Calu3 (cell line): Measurements from ENCODE around the gene BRD3. TPM values are rescaled to one million over a fixed set of nuclear protein-coding genes. Genes with fewer than 3 reads are reported as not detected.
"Not testable (repeated sequence)": the region's sequence is repeated elsewhere in the genome, so short reads cannot be mapped to it uniquely, and the experiment has no call there.

Experiments used
- BruUV-seq: library from RNA; stranded (reverse); fragments of 400-500 nt; replicated peaks from 2 replicates; lab custom pipeline; 2021; lab: Mats Ljungman, UMichigan
- CTCF ChIA-PET: fragments of 300-600 bp; sonication (Branson Sonifier 250); formaldehyde crosslinking; loops from one replicate; lab custom pipeline; 2022; ENCODE audit warnings: antibody characterized with exemption; lab: Charles Lee
- DNase-seq: peaks from one replicate; pipeline ENCODE4 v3.0.0; 2022
- H3K27ac Mint-ChIP-seq: one replicate; pipeline ENCODE4 v1.8.0; 2022; ENCODE audit warnings: mixed read lengths; ENCODE audit not compliant: unreplicated experiment
- H3K27me3 Mint-ChIP-seq: one replicate; pipeline ENCODE4 v1.8.0; 2022; ENCODE audit warnings: mixed read lengths; ENCODE audit not compliant: unreplicated experiment
- H3K36me3 Mint-ChIP-seq: one replicate; pipeline ENCODE4 v1.8.0; 2022; ENCODE audit warnings: mild to moderate bottlenecking, moderate library complexity, mixed read lengths; ENCODE audit not compliant: insufficient read depth, unreplicated experiment
- H3K4me1 Mint-ChIP-seq: one replicate; pipeline ENCODE4 v1.8.0; 2022; ENCODE audit warnings: mild to moderate bottlenecking, low read depth, mixed read lengths; ENCODE audit not compliant: unreplicated experiment
- H3K4me3 Mint-ChIP-seq: one replicate; pipeline ENCODE4 v1.8.0; 2022; ENCODE audit warnings: mild to moderate bottlenecking, low read depth, moderate library complexity, mixed read lengths; ENCODE audit not compliant: unreplicated experiment
- H3K9me3 Mint-ChIP-seq: one replicate; pipeline ENCODE4 v1.8.0; 2022; ENCODE audit warnings: low read depth, mixed read lengths; ENCODE audit not compliant: unreplicated experiment
- CTCF ChIP-seq: fragments of 200-600 bp; IDR thresholded peaks from one replicate; pipeline ENCODE4 v1.8.0; 2022; ENCODE audit warnings: antibody characterized with exemption; ENCODE audit not compliant: unreplicated experiment
- intact Hi-C: fragments of 100-400 bp; cut with micrococcal nuclease; formaldehyde crosslinking; loops from one replicate; pipeline ENCODE4 v1.10.0; 2022; ENCODE audit not compliant: unreplicated experiment
- total RNA-seq: library from RNA; stranded (reverse); gene quantifications from 2 replicates; pipeline ENCODE4 v1.2.3, GENCODE V29; 2022

Gene BRD3
- total RNA-seq, 1 experiment from 2014 or later = 30.8 TPM

GRCh38 chr9:134088063-134088725, 20.4 kb upstream of the BRD3 start:
- intact Hi-C loops = no loop called here
- no peak for DNase-seq
- CTCF ChIA-PET = no interaction called here
- H3K27me3 Mint-ChIP-seq = peaks cover 33% of the 10 kb centered on the region
- TF ChIP-seq CTCF = no peak
- no peak overlapping the region for H3K27ac Mint-ChIP-seq
- H3K4me3 Mint-ChIP-seq = no peak overlapping the region
- no peaks in the 10 kb centered on the region for H3K36me3 Mint-ChIP-seq
- H3K9me3 Mint-ChIP-seq = peaks cover 2% of the 10 kb centered on the region
- no peaks in the 10 kb centered on the region for H3K4me1 Mint-ChIP-seq
- no TSS peak for BruUV-seq

- no TSS peak for BruUV-seq
- peaks cover 2% of the 10 kb centered on the region for H3K9me3 Mint-ChIP-seq
- no peaks in the 10 kb centered on the region for H3K36me3 Mint-ChIP-seq
- no peak overlapping the region for H3K4me3 Mint-ChIP-seq
- no peak overlapping the region for H3K27ac Mint-ChIP-seq
- CTCF ChIA-PET = no interaction called here
- peaks cover 46% of the 10 kb centered on the region for H3K27me3 Mint-ChIP-seq
- no peak for TF ChIP-seq CTCF
- H3K4me1 Mint-ChIP-seq = no peaks in the 10 kb centered on the region
- DNase-seq = no peak
- intact Hi-C loops = no loop called here
Measured at GRCh38 chr9:134085674-134086073, 17.8 kb upstream of the BRD3 start.

- CTCF ChIA-PET = no interaction called here
- intact Hi-C loops = no loop called here
- Mint-ChIP-seq H3K4me3 (no peak overlapping the region), H3K4me1 (no peaks in the 10 kb centered on the region), H3K36me3 (no peaks in the 10 kb centered on the region), H3K27me3 (peaks cover 53% of the 10 kb centered on the region), H3K27ac (no peak overlapping the region), H3K9me3 (peaks cover 2% of the 10 kb centered on the region)
- no peak for DNase-seq
- TF ChIP-seq CTCF = no peak
- BruUV-seq = no TSS peak
Measured at GRCh38 chr9:134083451-134083850, 15.6 kb upstream of the BRD3 start.

- intact Hi-C loops = no loop called here
- Mint-ChIP-seq H3K4me3 (no peak overlapping the region), H3K9me3 (no peaks in the 10 kb centered on the region), H3K36me3 (no peaks in the 10 kb centered on the region), H3K27ac (no peak overlapping the region), H3K27me3 (peaks cover 54% of the 10 kb centered on the region), H3K4me1 (no peaks in the 10 kb centered on the region)
- no peak for DNase-seq
- no peak for TF ChIP-seq CTCF
- CTCF ChIA-PET = interaction anchor here (0.7 kb wide), 1 partner anchor 194 kb away, joined by 3 read pairs; no protein-coding TSS in a partner anchor
- no TSS peak for BruUV-seq
Measured at GRCh38 chr9:134076644-134077043, 8.8 kb upstream of the BRD3 start.

GRCh38 chr9:134075689-134076088, 7.9 kb upstream of the BRD3 start:
- H3K4me3 Mint-ChIP-seq, DNase-seq, intact Hi-C loops, H3K4me1 Mint-ChIP-seq, CTCF ChIA-PET, H3K36me3 Mint-ChIP-seq, H3K27ac Mint-ChIP-seq, H3K9me3 Mint-ChIP-seq, BruUV-seq: not testable (repeated sequence)
- H3K27me3 Mint-ChIP-seq = peaks cover 53% of the 10 kb centered on the region
